Activated CD4-positive, CD25-positive, alpha-beta regulatory T cell (primary cell): Measurements from ENCODE around the gene CDIPT.
"Not testable (repeated sequence)": the region's sequence is repeated elsewhere in the genome, so short reads cannot be mapped to it uniquely, and the experiment has no call there.

ENCODE experiments used
- DNase-seq, 4 experiments: peaks; one replicate each; lab custom pipeline; 2025; lab: John Stamatoyannopoulos, UW

CDIPT gene

GRCh38 chr16:29858149-29858849 lies 4.7 kb downstream of the CDIPT start:
- no peak for DNase-seq

GRCh38 chr16:29857133-29857760 lies 5.8 kb downstream of the CDIPT start:
- no peak for DNase-seq

- no peak for DNase-seq
Measured at GRCh38 chr16:29854520-29855100, 8.4 kb downstream of the CDIPT start.

- no peak for DNase-seq
Measured at GRCh38 chr16:29852654-29853053, 10.4 kb downstream of the CDIPT start.

GRCh38 chr16:29850998-29851397 lies 12.0 kb downstream of the CDIPT start:
- DNase-seq: no peak

- no peak for DNase-seq
Measured at GRCh38 chr16:29849505-29849904, 13.5 kb downstream of the CDIPT start.

- peak; percentile 56 to 75 (median 70) for DNase-seq
Measured at GRCh38 chr16:29848420-29849297, 14.4 kb downstream of the CDIPT start.

GRCh38 chr16:29845656-29846055 lies 17.4 kb downstream of the CDIPT start:
- no peak for DNase-seq

- no peak for DNase-seq
Measured at GRCh38 chr16:29844575-29845331, 18.3 kb downstream of the CDIPT start.

GRCh38 chr16:29843931-29844330 lies 19.1 kb downstream of the CDIPT start:
- no peak for DNase-seq

- no peak for DNase-seq
Measured at GRCh38 chr16:29842732-29843346, 20.2 kb downstream of the CDIPT start.

- DNase-seq: no peak
Measured at GRCh38 chr16:29841631-29842030, 21.4 kb downstream of the CDIPT start.

GRCh38 chr16:29840240-29840639 lies 22.8 kb downstream of the CDIPT start:
- DNase-seq: no peak

- no peak for DNase-seq
Measured at GRCh38 chr16:29839822-29840221, 23.2 kb downstream of the CDIPT start.

- no peak for DNase-seq
Measured at GRCh38 chr16:29837841-29838240, 25.2 kb downstream of the CDIPT start.

- no peak for DNase-seq
Measured at GRCh38 chr16:29836623-29837022, 26.4 kb downstream of the CDIPT start.

GRCh38 chr16:29835926-29836325 lies 27.1 kb downstream of the CDIPT start:
- DNase-seq: no peak

GRCh38 chr16:29834079-29834478 lies 28.9 kb downstream of the CDIPT start:
- no peak for DNase-seq

GRCh38 chr16:29833219-29833618 lies 29.8 kb downstream of the CDIPT start:
- DNase-seq: not testable (repeated sequence)

GRCh38 chr16:29831490-29831889 lies 31.5 kb downstream of the CDIPT start:
- DNase-seq: no peak

GRCh38 chr16:29830774-29831173 lies 32.3 kb downstream of the CDIPT start:
- DNase-seq: no peak
